OCI-LY7 (cell line): ENCODE data around the gene CEP63.

ENCODE experiments used
- EZH2phosphoT487 ChIP-seq: fragments of 200-600 bp; sonication (generic); IDR thresholded peaks from 2 replicates; pipeline ENCODE4 v1.6.1; 2018; ENCODE audit warnings: low read depth, borderline replicate concordance, mild to moderate bottlenecking, mixed run types, antibody characterized with exemption, low read length, moderate library complexity, mixed read lengths
- TF ChIP-seq, protein P1 (sequence below): fragments of 200-600 bp; sonication (generic); conservative IDR thresholded peaks from 2 replicates; pipeline ENCODE4 v1.5.1; 2014; ENCODE audit warnings: mild to moderate bottlenecking, antibody characterized with exemption, low read length, moderate library complexity, mixed read lengths

DNA sequence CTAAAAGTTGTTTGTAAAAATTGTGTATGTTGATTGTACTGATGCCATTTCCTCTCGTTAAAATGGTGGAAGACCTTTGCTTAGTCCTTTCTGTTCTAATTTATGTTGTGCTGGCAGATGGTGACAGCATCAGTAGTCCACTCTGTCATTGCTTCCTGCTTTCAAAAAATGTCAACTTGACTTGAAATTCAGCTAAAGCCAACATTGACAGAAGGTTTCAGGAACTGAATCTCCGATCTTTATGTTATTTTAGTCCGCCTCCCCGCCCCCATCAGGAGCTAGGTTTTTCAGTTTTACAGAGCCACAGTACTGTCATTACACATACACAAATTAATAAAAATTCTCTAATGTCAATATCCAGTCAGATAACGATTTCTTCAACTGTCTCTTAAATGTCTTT is 1.5 kb downstream of the CEP63 start:
- TF ChIP-seq, protein P1, sequence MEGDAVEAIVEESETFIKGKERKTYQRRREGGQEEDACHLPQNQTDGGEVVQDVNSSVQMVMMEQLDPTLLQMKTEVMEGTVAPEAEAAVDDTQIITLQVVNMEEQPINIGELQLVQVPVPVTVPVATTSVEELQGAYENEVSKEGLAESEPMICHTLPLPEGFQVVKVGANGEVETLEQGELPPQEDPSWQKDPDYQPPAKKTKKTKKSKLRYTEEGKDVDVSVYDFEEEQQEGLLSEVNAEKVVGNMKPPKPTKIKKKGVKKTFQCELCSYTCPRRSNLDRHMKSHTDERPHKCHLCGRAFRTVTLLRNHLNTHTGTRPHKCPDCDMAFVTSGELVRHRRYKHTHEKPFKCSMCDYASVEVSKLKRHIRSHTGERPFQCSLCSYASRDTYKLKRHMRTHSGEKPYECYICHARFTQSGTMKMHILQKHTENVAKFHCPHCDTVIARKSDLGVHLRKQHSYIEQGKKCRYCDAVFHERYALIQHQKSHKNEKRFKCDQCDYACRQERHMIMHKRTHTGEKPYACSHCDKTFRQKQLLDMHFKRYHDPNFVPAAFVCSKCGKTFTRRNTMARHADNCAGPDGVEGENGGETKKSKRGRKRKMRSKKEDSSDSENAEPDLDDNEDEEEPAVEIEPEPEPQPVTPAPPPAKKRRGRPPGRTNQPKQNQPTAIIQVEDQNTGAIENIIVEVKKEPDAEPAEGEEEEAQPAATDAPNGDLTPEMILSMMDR: no peak
- no peak for TF ChIP-seq EZH2phosphoT487
